Iris pigment epithelial cell (primary cell): ENCODE measurements around the gene ZNF280A.
"Not testable (repeated sequence)": the region's sequence is repeated elsewhere in the genome, so short reads cannot be mapped to it uniquely, and the experiment has no call there.

Experiments used
- DNase-seq: peaks from one replicate; pipeline ENCODE4 v3.0.0-alpha.2; 2011; ENCODE audit warnings: low read depth

ZNF280A gene

GRCh38 chr22:22513619-22514018, 6.5 kb downstream of the ZNF280A start:
- DNase-seq, result no peak

- no peak for DNase-seq
These were observed 7.1 kb downstream of the ZNF280A start for GRCh38 chr22:22512951-22513350.

DNA sequence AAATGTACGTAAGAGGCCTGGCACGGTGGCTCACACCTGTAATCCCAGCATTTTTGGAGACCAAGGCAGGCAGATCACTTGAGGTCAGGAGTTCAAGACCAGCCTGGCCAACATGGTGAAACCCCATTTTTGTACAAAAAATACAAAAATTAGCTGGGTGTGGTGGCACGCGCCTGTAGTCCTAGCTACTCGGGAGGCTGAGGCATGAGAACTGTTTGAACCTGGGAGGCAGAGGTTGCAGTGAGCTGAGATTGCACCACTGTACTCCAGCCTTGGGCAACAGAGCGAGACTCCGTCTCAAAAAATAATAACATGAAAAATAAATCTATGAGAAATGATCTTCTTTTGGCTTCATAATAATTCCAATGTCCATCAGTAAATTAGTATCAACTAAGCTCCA, 9.2 kb downstream of the ZNF280A start:
- DNase-seq, result not testable (repeated sequence)

- DNase-seq, result not testable (repeated sequence)
These were observed 10.2 kb downstream of the ZNF280A start for GRCh38 chr22:22509912-22510311.

DNA sequence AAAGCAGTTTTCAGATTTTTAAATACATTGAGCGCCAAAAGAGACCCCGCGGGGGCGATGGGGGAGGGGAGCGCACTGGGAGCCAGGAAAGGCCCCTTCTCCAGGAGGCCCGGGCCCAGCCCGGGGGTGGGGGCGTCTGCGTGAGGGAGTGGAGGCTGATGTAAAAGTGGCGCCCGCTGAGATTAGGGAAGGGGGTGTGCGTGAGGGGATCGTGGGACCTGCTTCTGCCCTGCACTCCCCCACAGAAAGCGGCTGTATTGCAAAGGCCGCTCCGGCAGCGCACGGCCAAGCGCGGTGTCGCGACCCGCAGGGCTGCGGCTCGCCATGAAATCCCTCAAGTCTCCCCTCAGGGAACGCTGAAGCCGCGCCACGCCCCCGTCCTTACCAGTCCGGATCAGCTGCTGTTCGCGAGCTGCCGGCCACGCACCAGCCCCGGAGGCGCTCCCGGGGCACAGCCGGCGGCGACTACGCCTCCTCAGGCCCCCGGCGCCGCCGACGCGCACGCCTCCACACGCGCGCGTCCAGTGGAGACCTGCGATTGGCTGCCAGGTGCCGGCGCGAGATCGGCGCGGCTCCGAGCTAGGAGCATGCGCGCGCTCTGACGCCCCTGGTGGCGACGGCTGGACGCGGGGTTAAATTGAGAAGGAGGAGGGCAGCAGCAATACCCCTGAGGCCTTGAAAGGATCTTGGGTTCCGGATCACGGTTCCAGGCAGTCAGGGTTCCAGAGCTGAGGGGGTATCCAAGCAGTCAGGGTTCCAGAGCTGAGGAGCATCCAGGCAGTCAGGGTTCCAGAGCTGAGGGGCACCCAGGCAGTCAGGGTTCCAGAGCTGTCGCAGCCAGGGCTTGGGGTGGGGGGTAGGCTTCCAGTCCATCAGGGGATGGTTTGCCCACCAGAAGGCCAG, 11.5 kb downstream of the ZNF280A start, which contains the start of gene ZNF280B:
ZNF280B (minus strand) TSS at position 469 of the 903 bp plus-strand sequence. CDS start 19,344 bp downstream, outside the sequence.
- peak; percentile 91 for DNase-seq

- DNase-seq, result no peak
These were observed 12.3 kb downstream of the ZNF280A start for GRCh38 chr22:22507743-22508273.

DNA sequence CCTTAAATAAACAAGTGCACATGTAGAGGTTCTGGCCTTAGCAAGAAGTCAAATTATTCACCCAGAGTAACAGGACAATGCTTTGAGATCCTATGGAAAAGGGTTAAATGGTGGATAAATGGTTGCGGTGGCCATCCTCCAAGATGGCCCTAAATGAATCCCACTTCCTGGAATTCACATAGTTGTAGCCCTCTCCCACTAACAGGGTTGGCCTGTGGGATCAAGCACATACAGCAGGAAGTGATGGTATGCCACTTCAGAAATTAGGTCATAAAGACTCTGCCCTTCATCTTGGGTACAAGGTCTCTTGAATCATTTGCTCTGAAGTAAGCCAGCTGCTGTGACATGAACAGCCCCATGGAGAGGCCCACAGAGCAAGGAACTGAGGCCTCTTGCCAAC, 13.3 kb downstream of the ZNF280A start:
- DNase-seq, result no peak

DNA sequence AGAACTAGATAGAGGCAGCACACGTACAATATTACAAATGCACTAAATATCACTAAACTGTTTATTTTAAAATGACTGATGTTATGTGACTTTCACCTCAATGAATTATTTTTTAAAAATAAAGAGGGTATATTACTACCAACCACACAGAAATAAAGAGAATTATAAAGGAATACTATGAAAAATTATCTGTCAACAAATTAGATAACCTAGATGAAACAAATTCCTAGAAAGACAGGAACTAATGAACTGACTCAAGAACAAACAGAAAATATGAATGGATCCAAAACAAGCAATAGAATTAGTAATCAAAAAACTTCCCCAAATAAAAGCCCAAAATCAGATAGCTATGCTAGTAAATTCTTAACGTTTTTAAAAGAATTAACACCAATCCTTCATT, 21.8 kb downstream of the ZNF280A start:
- DNase-seq, result no peak

DNA sequence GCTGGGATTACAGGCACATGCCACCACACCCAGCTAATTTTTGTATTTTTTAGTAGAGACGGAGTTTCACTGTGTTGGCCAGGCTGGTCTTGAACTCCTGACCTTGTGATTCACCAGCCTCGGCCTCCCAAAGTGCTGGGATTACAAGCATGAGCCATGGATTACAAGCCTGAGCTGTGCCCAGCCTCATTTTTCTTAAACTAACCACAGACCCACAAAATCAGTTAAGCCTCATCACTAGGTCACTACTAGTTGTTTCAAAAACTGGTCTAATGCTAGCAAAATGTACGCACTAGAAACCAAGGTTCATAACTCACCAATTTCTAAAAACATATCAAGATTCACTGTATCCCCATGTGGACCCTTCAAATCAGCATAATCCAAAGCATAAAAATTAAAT, 28.5 kb downstream of the ZNF280A start:
- peak; percentile 18 for DNase-seq

- DNase-seq, result no peak
These were observed 31.3 kb downstream of the ZNF280A start for GRCh38 chr22:22488736-22489135.

DNA sequence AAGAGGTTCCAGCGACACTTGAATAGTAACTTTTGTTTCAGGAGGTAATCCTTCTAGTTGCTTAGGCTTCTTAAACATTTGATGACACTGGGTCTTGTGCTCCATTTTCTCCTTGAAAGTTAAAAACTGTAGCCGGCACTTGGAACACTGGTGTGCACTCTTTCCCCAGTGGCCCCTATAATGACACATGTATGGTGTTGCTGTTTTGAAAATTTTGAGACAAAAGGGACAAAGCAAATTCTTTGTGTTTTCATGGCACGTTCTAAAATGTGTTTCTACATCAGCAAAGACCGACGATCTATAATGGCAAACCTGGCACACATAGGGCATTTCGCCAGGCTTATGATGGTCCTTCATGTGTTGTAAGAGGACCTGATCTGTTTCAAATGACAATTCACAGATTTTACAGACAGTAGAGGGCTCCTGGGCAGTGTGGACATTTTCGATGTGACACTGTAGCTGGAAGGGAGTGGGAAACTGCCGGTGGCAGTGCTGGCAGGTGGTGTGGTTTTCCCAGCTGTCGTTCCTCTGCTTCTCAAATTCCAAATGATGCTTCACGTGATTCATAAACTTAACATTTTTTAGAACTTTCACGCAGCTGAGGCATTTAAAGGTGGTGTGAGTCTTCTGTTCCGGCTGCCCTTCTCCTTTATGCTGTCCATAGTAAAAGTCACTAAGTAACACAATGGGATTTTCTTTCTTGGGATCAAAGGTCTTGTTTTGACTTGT, 32.0 kb downstream of the ZNF280A start:
- DNase-seq, result no peak

GRCh38 chr22:22487059-22487458, 33.0 kb downstream of the ZNF280A start:
- no peak for DNase-seq

- no peak for DNase-seq
These were observed 33.8 kb downstream of the ZNF280A start for GRCh38 chr22:22486132-22486899.

GRCh38 chr22:22485524-22485923, 34.5 kb downstream of the ZNF280A start:
- DNase-seq, result no peak

DNA sequence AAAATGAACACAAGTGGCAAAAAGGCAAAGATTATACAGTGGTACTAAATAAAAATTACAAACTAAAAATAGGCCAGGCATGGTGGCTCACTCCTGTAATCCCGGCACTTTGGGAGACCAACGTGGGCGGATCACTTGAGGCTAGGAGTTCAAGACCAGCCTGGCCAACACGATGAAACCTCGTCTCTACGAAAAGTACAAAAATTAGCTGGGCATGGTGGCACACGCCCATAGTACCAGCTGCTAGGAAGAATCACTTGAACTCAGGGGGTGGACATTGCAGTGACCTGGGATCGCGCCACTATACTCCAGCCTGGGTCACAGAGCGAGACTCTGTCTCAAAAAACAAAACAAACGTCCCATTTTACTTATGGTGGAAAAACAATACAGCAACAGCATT, 36.0 kb downstream of the ZNF280A start:
- no peak for DNase-seq

DNA sequence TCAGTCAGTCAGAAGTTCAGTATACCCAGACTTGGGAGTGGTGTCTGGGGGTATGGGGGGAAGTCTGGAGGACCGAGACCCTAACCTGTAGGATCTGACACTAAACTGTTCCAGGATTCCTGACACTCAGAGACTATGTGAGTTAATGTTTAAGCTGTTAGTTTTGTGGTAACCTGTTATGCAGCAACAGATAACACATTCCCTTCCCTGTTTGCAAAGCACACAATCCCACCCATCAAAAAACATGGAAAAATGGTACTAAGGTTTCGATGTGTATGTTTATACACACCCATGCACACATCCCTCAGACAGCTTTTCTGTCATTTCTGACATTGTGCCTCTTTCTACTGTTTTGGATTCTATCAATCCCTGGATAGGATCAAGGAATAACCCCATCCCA, 39.1 kb downstream of the ZNF280A start:
- DNase-seq, result no peak

GRCh38 chr22:22479999-22480532, 40.0 kb downstream of the ZNF280A start:
- peak; percentile 30 for DNase-seq

DNA sequence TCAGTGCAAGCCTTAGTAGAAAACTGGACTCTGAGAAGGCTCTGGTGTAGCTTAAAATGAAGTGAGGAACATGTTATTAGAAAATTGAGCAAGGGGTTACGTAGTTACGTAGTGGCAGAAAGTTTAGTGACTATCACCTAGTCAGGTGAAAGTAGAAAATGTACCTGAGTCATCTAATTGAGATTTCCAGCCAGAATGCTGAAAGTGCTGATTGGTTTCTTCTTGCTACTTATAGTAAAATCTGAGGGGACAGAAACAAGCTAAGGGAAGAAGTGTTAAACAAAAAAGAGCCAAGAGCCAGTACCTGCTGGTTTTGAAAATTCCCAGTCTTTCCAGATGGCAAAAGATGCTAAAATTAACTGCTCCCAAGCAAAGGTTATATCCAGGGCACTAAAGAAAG, 41.0 kb downstream of the ZNF280A start:
- no peak for DNase-seq

DNA sequence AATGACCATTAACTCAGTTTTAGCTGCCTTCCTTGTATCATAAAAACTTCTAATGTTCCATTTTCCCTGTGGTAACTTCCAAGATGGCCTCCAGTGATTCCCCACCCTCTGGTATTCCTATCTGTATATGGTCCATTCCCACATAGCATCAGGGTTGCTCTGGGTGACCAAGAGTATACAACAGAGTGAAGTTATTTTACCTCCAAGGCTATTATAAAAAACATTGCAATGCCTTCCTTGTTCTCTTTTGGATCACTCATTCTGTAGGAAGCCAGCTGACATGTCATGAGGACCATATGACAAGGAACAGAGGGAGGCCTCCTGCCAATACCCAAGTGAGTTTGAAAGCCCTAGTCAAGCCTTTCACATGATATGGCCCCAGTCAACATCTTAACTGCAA, 41.6 kb downstream of the ZNF280A start:
- no peak for DNase-seq

- DNase-seq, result no peak
These were observed 45.3 kb downstream of the ZNF280A start for GRCh38 chr22:22474733-22475132.

GRCh38 chr22:22471104-22471503, 49.0 kb downstream of the ZNF280A start:
- DNase-seq, result not testable (repeated sequence)

DNA sequence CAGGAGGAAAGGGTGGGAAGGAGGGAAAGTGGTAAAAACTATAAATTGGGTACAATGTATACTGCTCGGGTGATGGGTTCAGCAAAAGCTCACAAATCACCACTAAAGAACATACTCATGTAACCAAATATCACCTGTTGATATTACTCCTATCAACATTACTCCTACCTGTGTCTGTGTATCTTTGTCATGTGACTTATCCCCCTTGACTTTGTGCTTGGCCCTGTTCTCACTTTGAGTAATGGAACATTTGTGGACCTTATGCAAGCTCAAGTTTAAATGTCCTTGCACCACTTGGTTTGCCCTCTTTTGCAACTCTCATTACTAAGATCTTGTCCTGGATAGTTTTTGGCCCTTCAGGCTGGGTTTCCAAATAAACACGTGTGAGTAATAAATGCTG, 50.5 kb downstream of the ZNF280A start:
- no peak for DNase-seq
